Endothelial cell of umbilical vein (primary cell): ENCODE data around the gene KAZN. TPM values are rescaled to one million over a fixed set of nuclear protein-coding genes. Genes with fewer than 3 reads are reported as not detected.

ENCODE experiments used
- BruUV-seq: library from RNA; stranded (reverse); fragments of 400-500 nt; replicated peaks from 2 replicates; lab custom pipeline; 2021; lab: Mats Ljungman, UMichigan
- CTCF ChIA-PET: fragments of 300-600, 350-600 bp; sonication (Branson Sonifier 250); formaldehyde crosslinking; loops from one replicate; lab custom pipeline; 2021; ENCODE audit warnings: antibody characterized with exemption, inconsistent platforms; lab: Charles Lee
- POLR2A ChIA-PET: fragments of 300-600, 350-600 bp; sonication (Branson Sonifier 250); formaldehyde crosslinking; loops from one replicate; lab custom pipeline; 2021; ENCODE audit warnings: antibody characterized with exemption, inconsistent platforms; lab: Charles Lee
- DNase-seq: peaks from one replicate; pipeline ENCODE4 v3.0.0-alpha.2; 2011; ENCODE audit warnings: low read depth, low spot score
- FAIRE-seq: peaks from 2 replicates; lab custom pipeline; 2011; peaks lifted over from hg19 to GRCh38; lab: Jason Lieb, UNC
- H2AFZ ChIP-seq: 2 replicates; pipeline ENCODE4 v1.6.0; 2012; ENCODE audit warnings: low read depth, low read length, control low read depth, inconsistent platforms
- H3K27ac ChIP-seq: 2 replicates; pipeline ENCODE4 v1.5.1; 2011; ENCODE audit warnings: low read depth, mild to moderate bottlenecking, control low read depth, low read length, moderate library complexity; ENCODE audit not compliant: insufficient read depth
- H3K27me3 ChIP-seq, 2 experiments: 2 replicates each; pipeline versions ENCODE4 v1.6.0 to v1.6.1; 2011; ENCODE audit warnings: low read length in 2 of 2, mixed read lengths in 1 of 2; ENCODE audit not compliant: control insufficient read depth in 2 of 2, insufficient read depth in 2 of 2
- H3K36me3 ChIP-seq, 2 experiments: 2 replicates in 1 of 2; 3 replicates in 1 of 2; pipeline ENCODE4 v1.5.1; 2011; ENCODE audit warnings: low read length in 2 of 2, mild to moderate bottlenecking in 1 of 2, moderate library complexity in 1 of 2; ENCODE audit not compliant: control insufficient read depth in 2 of 2, insufficient read depth in 2 of 2; ENCODE audit errors: extremely low read depth in 1 of 2
- H3K4me1 ChIP-seq: 3 replicates; pipeline ENCODE4 v1.5.1; 2011; ENCODE audit warnings: mild to moderate bottlenecking, low read length; ENCODE audit not compliant: control insufficient read depth, insufficient read depth; ENCODE audit errors: extremely low read depth
- H3K4me2 ChIP-seq: 2 replicates; pipeline ENCODE4 v1.6.1; 2011; ENCODE audit warnings: low read length, control low read depth, mixed read lengths; ENCODE audit not compliant: insufficient read depth
- H3K4me3 ChIP-seq, 3 experiments: fragments of 200-600 bp in 1 of 3; sonication (generic), shearing (Covaris generic) in 1 of 3; replicated peaks in 1 of 3; 2 replicates each; pipeline ENCODE4 v1.5.1; 2011 to 2016; ENCODE audit warnings: control low read depth in 3 of 3, low read length in 3 of 3, mild to moderate bottlenecking in 2 of 3, inconsistent platforms in 1 of 3, low read depth in 1 of 3, moderate library complexity in 1 of 3; ENCODE audit not compliant: insufficient read depth in 1 of 3
- H3K79me2 ChIP-seq: 2 replicates; pipeline ENCODE4 v1.6.0; 2012; ENCODE audit warnings: low read length, inconsistent platforms; ENCODE audit not compliant: control insufficient read depth, insufficient read depth
- H3K9ac ChIP-seq: replicated peaks from 2 replicates; pipeline ENCODE3; 2011; ENCODE audit warnings: low read length, control low read depth; ENCODE audit not compliant: insufficient read depth; ENCODE audit errors: extremely low read depth
- H3K9me1 ChIP-seq: replicated peaks from 3 replicates; pipeline ENCODE4 v1.6.0; 2011; ENCODE audit warnings: mild to moderate bottlenecking, low read length; ENCODE audit not compliant: control insufficient read depth, insufficient read depth; ENCODE audit errors: extremely low read depth
- H3K9me3 ChIP-seq: replicated peaks from 2 replicates; pipeline ENCODE4 v1.5.1; 2012; ENCODE audit warnings: low read length, inconsistent platforms; ENCODE audit not compliant: control insufficient read depth, insufficient read depth
- H4K20me1 ChIP-seq: replicated peaks from 2 replicates; pipeline ENCODE3; 2011; ENCODE audit warnings: mild to moderate bottlenecking, low read length; ENCODE audit not compliant: control insufficient read depth, insufficient read depth; ENCODE audit errors: extremely low read depth
- CTCF ChIP-seq, 2 donors: IDR thresholded peaks; 1 replicate in 1 of 2; 2 replicates in 1 of 2; pipeline ENCODE4 v1.5.1; 2011; ENCODE audit warnings: low read length in 2 of 2, mild to moderate bottlenecking in 2 of 2, moderate library complexity in 2 of 2, control low read depth in 1 of 2, inconsistent platforms in 1 of 2, low read depth in 1 of 2; ENCODE audit not compliant: insufficient read depth in 1 of 2; ENCODE audit errors: extremely low read depth in 1 of 2
- EZH2 ChIP-seq: IDR thresholded peaks from 2 replicates; pipeline ENCODE4 v1.6.1; 2012; ENCODE audit warnings: borderline replicate concordance, low read depth, mild to moderate bottlenecking, moderate library complexity, low read length, inconsistent platforms; ENCODE audit not compliant: severe bottlenecking
- FOS ChIP-seq: IDR thresholded peaks from 2 replicates; pipeline ENCODE4 v1.6.1; 2011; ENCODE audit warnings: mild to moderate bottlenecking, low read length, moderate library complexity, borderline replicate concordance; ENCODE audit not compliant: insufficient read depth
- GATA2 ChIP-seq: IDR thresholded peaks from 2 replicates; pipeline ENCODE4 v1.7.0; 2011; ENCODE audit warnings: low read depth, mild to moderate bottlenecking, moderate library complexity, mixed read lengths, low read length; ENCODE audit not compliant: insufficient read length, insufficient read depth
- JUN ChIP-seq: IDR thresholded peaks from 2 replicates; pipeline ENCODE4 v1.6.1; 2011; ENCODE audit warnings: borderline replicate concordance, low read depth; ENCODE audit not compliant: insufficient read length, insufficient read depth
- MAX ChIP-seq: IDR thresholded peaks from 2 replicates; pipeline ENCODE4 v1.6.1; 2011; ENCODE audit not compliant: insufficient read depth, insufficient read length
- MYC ChIP-seq: IDR thresholded peaks from one replicate; pipeline ENCODE4 v1.6.1; 2011; ENCODE audit warnings: mild to moderate bottlenecking, low read depth, low read length
- POLR2A ChIP-seq: IDR thresholded peaks from 2 replicates; pipeline ENCODE4 v1.6.1; 2012; ENCODE audit warnings: low read depth, mild to moderate bottlenecking, control low read depth, low read length
- POLR2AphosphoS5 ChIP-seq: IDR thresholded peaks from 2 replicates; pipeline ENCODE4 v1.6.1; 2012; ENCODE audit warnings: low read depth, mild to moderate bottlenecking, control low read depth, low read length, moderate library complexity; ENCODE audit not compliant: insufficient read depth
- dilution Hi-C: fragments of 300-500 bp; cut with MboI; formaldehyde crosslinking; loops from one replicate; pipeline ENCODE4 v1.15.0; 2019; ENCODE audit warnings: low sequenced_read_pairs; ENCODE audit not compliant: extremely low pct_ligation_motif_present
- intact Hi-C: fragments of 100-400 bp; cut with micrococcal nuclease; formaldehyde crosslinking; loops from one replicate; pipeline ENCODE4 v1.10.0; 2022
- polyA plus RNA-seq, 4 experiments: library from polyadenylated mRNA; depleted of rRNA in 3 of 4; stranded (reverse) in 3 of 4; unstranded in 1 of 4; fragments of >200 nt; gene quantifications; 2 replicates each; pipeline versions ENCODE4 v1.2.1 to v1.2.3, GENCODE V29; 2011 to 2012; ENCODE audit warnings: missing spikeins in 1 of 4
- total RNA-seq: library from RNA; stranded (reverse); gene quantifications from 2 replicates; pipeline ENCODE4 v1.2.3, GENCODE V29; 2021

Gene KAZN
- total and polyA plus RNA-seq, 2 donors (not counting 3 experiments of a cell fraction or from before 2014, with no cell fraction given): 1.6 to 5.8 TPM

GRCh38 chr1:14897547-14897946 is 299.1 kb downstream of the KAZN start:
- Histone ChIP-seq H3K79me2 (no peaks in the 10 kb centered on the region), H3K9ac (no peak overlapping the region), H3K9me3 (no peaks in the 10 kb centered on the region), H3K4me1 (no peaks in the 10 kb centered on the region), H3K27me3 (no peaks in the 10 kb centered on the region), H2AFZ (no peak overlapping the region), H3K27ac (no peak overlapping the region), H3K9me1 (no peaks in the 10 kb centered on the region), H3K4me2 (no peak overlapping the region), H3K36me3 (no peaks in the 10 kb centered on the region), H4K20me1 (no peaks in the 10 kb centered on the region), H3K4me3 (no peak overlapping the region)
- FAIRE-seq (no peak), DNase-seq (no peak)
- TF ChIP-seq MYC (no peak), CTCF (IDR thresholded peaks at IDR 0.05; ENCODE audit: extremely low read depth in 1 of 2, insufficient read depth in 1 of 2, low read depth in 1 of 2, low read length in 2 of 2) (no peak), POLR2A (no peak), JUN (no peak), POLR2AphosphoS5 (no peak), GATA2 (no peak), MAX (no peak), FOS (no peak), EZH2 (no peak)
- POLR2A ChIA-PET: no interaction called here
- intact Hi-C loops (no loop called here), dilution Hi-C loops (no loop called here)
- no TSS peak for BruUV-seq
- CTCF ChIA-PET: no interaction called here
